H1 (cell line): Measurements from ENCODE around the gene EPM2A. TPM values are rescaled to one million over a fixed set of nuclear protein-coding genes. Genes with fewer than 3 reads are reported as not detected.

Experiments
- CTCF ChIA-PET: fragments of 300-600 bp; sonication (Branson Sonifier 250); formaldehyde crosslinking; loops from one replicate; lab custom pipeline; 2021; ENCODE audit not compliant: partially characterized antibody; lab: Charles Lee
- POLR2A ChIA-PET: fragments of 300-600 bp; sonication (Branson Sonifier 250); formaldehyde crosslinking; loops from one replicate; lab custom pipeline; 2021; ENCODE audit warnings: inconsistent platforms; ENCODE audit not compliant: partially characterized antibody; lab: Charles Lee
- DNase-seq, 2 experiments: peaks; one replicate each; pipeline versions ENCODE4 v3.0.0 to v3.0.0-alpha.2; 2010 to 2022; ENCODE audit warnings: low spot score in 2 of 2, low read depth in 1 of 2, mixed read lengths in 1 of 2
- FAIRE-seq: peaks from 2 replicates; lab custom pipeline; 2011; peaks lifted over from hg19 to GRCh38; lab: Jason Lieb, UNC
- H2AFZ ChIP-seq: 2 replicates; pipeline ENCODE4 v1.8.1; 2012; ENCODE audit warnings: low read length, inconsistent platforms
- H2AK5ac ChIP-seq: 2 replicates; pipeline ENCODE4 v1.6.1; 2013; ENCODE audit warnings: low read depth, low read length
- H2BK120ac ChIP-seq: replicated peaks from 2 replicates; pipeline ENCODE3; 2013; ENCODE audit warnings: low read depth, low read length, inconsistent platforms
- H2BK12ac ChIP-seq: 2 replicates; pipeline ENCODE4 v1.6.1; 2013; ENCODE audit warnings: low read depth, low read length
- H2BK15ac ChIP-seq: 2 replicates; pipeline ENCODE4 v1.6.1; 2013; ENCODE audit warnings: low read length
- H2BK20ac ChIP-seq: 2 replicates; pipeline ENCODE4 v1.6.1; 2013; ENCODE audit warnings: low read length
- H2BK5ac ChIP-seq: 2 replicates; pipeline ENCODE4 v1.6.1; 2013; ENCODE audit warnings: low read depth, low read length
- H3K14ac ChIP-seq: 2 replicates; pipeline ENCODE4 v1.6.1; 2013; ENCODE audit warnings: inconsistent platforms; ENCODE audit not compliant: insufficient read length
- H3K18ac ChIP-seq: 2 replicates; pipeline ENCODE4 v1.6.1; 2013; ENCODE audit warnings: low read length; ENCODE audit errors: extremely low read depth
- H3K23ac ChIP-seq: 2 replicates; pipeline ENCODE4 v1.6.1; 2013; ENCODE audit warnings: inconsistent platforms; ENCODE audit not compliant: insufficient read length
- H3K23me2 ChIP-seq: 2 replicates; pipeline ENCODE4 v1.6.1; 2013; ENCODE audit warnings: low read depth, low read length
- H3K27ac ChIP-seq: 2 replicates; pipeline ENCODE4 v1.6.1; 2011; ENCODE audit warnings: low read depth, low read length, inconsistent platforms
- H3K27me3 ChIP-seq, 4 experiments: replicated peaks in 1 of 4; 1 replicate in 1 of 4; 2 replicates in 3 of 4; pipeline versions ENCODE4 v1.6.1 to v1.8.1; 2011 to 2013; ENCODE audit warnings: low read length in 3 of 4, mild to moderate bottlenecking in 3 of 4, inconsistent platforms in 2 of 4, mixed read lengths in 2 of 4, moderate library complexity in 1 of 4; ENCODE audit not compliant: control insufficient read depth in 3 of 4, insufficient read depth in 3 of 4; ENCODE audit errors: extremely low read depth in 1 of 4
- H3K36me3 ChIP-seq, 4 experiments: 2 replicates each; pipeline versions ENCODE4 v1.6.1 to v1.8.1; 2011 to 2013; ENCODE audit warnings: mild to moderate bottlenecking in 4 of 4, low read length in 3 of 4, moderate library complexity in 2 of 4, control low read depth in 1 of 4, inconsistent platforms in 1 of 4; ENCODE audit not compliant: insufficient read depth in 4 of 4, control insufficient read depth in 2 of 4
- H3K4ac ChIP-seq: replicated peaks from 2 replicates; pipeline ENCODE3; 2013; ENCODE audit warnings: low read length, low read depth, mixed read lengths, inconsistent platforms; ENCODE audit not compliant: insufficient read length
- H3K4me1 ChIP-seq, 4 experiments: replicated peaks in 1 of 4; 1 replicate in 1 of 4; 2 replicates in 3 of 4; pipeline versions ENCODE4 v1.6.1 to v1.8.1; 2011 to 2013; ENCODE audit warnings: low read length in 3 of 4, inconsistent platforms in 2 of 4, mixed read lengths in 1 of 4; ENCODE audit not compliant: insufficient read depth in 4 of 4, control insufficient read depth in 3 of 4
- H3K4me2 ChIP-seq, 2 experiments: 2 replicates each; pipeline versions ENCODE4 v1.6.1 to v1.8.1; 2011 to 2013; ENCODE audit warnings: low read depth in 2 of 2, low read length in 2 of 2, control low read depth in 1 of 2, inconsistent platforms in 1 of 2, mild to moderate bottlenecking in 1 of 2; ENCODE audit not compliant: insufficient read depth in 1 of 2
- H3K4me3 ChIP-seq, 4 experiments: fragments of 200-600, 300-600 bp in 1 of 4; sonication (generic), shearing (Covaris generic), sonication (Bioruptor Twin) in 1 of 4; 2 replicates each; pipeline versions ENCODE4 v1.5.1 to v1.8.1; 2011 to 2016; ENCODE audit warnings: low read length in 4 of 4, low read depth in 3 of 4, control low read depth in 2 of 4, inconsistent platforms in 2 of 4, mild to moderate bottlenecking in 2 of 4, mixed read lengths in 1 of 4, moderate library complexity in 1 of 4; ENCODE audit not compliant: insufficient read depth in 2 of 4; ENCODE audit errors: extremely low read depth in 1 of 4
- H3K56ac ChIP-seq: replicated peaks from 2 replicates; pipeline ENCODE3; 2013; ENCODE audit warnings: low read depth, mild to moderate bottlenecking, mixed read lengths, low read length, inconsistent platforms; ENCODE audit not compliant: insufficient read length
- H3K79me1 ChIP-seq: 2 replicates; pipeline ENCODE4 v1.6.1; 2013; ENCODE audit warnings: low read depth, low read length, control low read depth
- H3K79me2 ChIP-seq, 2 experiments: 2 replicates each; pipeline versions ENCODE4 v1.6.1 to v1.8.1; 2012 to 2013; ENCODE audit warnings: low read length in 2 of 2, mild to moderate bottlenecking in 2 of 2, inconsistent platforms in 1 of 2; ENCODE audit not compliant: insufficient read depth in 2 of 2, control insufficient read depth in 1 of 2
- H3K9ac ChIP-seq, 4 experiments: replicated peaks in 1 of 4; 1 replicate in 1 of 4; 2 replicates in 3 of 4; pipeline versions ENCODE4 v1.6.1 to v1.8.1; 2011 to 2013; ENCODE audit warnings: low read depth in 3 of 4, low read length in 3 of 4, control low read depth in 2 of 4, mild to moderate bottlenecking in 2 of 4, moderate library complexity in 2 of 4, inconsistent platforms in 1 of 4; ENCODE audit errors: extremely low read depth in 1 of 4
- H3K9me3 ChIP-seq, 2 experiments: 2 replicates each; pipeline versions ENCODE4 v1.6.1 to v1.8.1; 2012 to 2013; ENCODE audit warnings: mild to moderate bottlenecking in 2 of 2, moderate library complexity in 2 of 2, control low read depth in 1 of 2, inconsistent platforms in 1 of 2, low read depth in 1 of 2, low read length in 1 of 2, mixed read lengths in 1 of 2; ENCODE audit not compliant: insufficient read depth in 2 of 2
- H4K20me1 ChIP-seq, 2 experiments: replicated peaks in 1 of 2; 2 replicates each; pipeline versions ENCODE3 to v1.8.1; 2011 to 2013; ENCODE audit warnings: inconsistent platforms in 2 of 2, low read length in 2 of 2, mild to moderate bottlenecking in 1 of 2; ENCODE audit not compliant: insufficient read depth in 2 of 2, control insufficient read depth in 1 of 2
- H4K5ac ChIP-seq: 2 replicates; pipeline ENCODE4 v1.6.1; 2013; ENCODE audit warnings: low read length, low read depth, mixed read lengths, inconsistent platforms; ENCODE audit not compliant: insufficient read length
- H4K8ac ChIP-seq: 2 replicates; pipeline ENCODE4 v1.8.0; 2013; ENCODE audit warnings: mild to moderate bottlenecking, moderate library complexity, low read length, inconsistent platforms; ENCODE audit not compliant: insufficient read depth; ENCODE audit errors: extremely low read depth
- H4K91ac ChIP-seq: replicated peaks from 2 replicates; pipeline ENCODE3; 2013; ENCODE audit warnings: low read length, mixed read lengths, inconsistent platforms; ENCODE audit not compliant: insufficient read length
- BRCA1 ChIP-seq: IDR thresholded peaks from 2 replicates; pipeline ENCODE4 v1.6.1; 2012; ENCODE audit warnings: low read depth, low read length, improper control_type of control experiment
- KDM1A ChIP-seq: fragments of 200-600, 300-600 bp; sonication (generic); IDR thresholded peaks from 2 replicates; pipeline ENCODE4 v1.7.1; 2016; ENCODE audit warnings: mild to moderate bottlenecking, low read length, borderline replicate concordance
- RXRA ChIP-seq: IDR thresholded peaks from 2 replicates; pipeline ENCODE4 v1.6.1; 2011; ENCODE audit warnings: low read depth, mild to moderate bottlenecking, low read length, moderate library complexity; ENCODE audit not compliant: insufficient read depth
- SIN3A ChIP-seq, 2 experiments: IDR thresholded peaks in 1 of 2; conservative IDR thresholded peaks in 1 of 2; 2 replicates each; pipeline ENCODE4 v1.6.1; 2011 to 2012; ENCODE audit warnings: low read length in 2 of 2, improper control_type of control experiment in 1 of 2, low read depth in 1 of 2, mild to moderate bottlenecking in 1 of 2
- WGBS, 2 experiments: shearing (Covaris generic) in 1 of 2; methylation state at CpG; one replicate each; pipeline versions ENCODE4 v1.1.6 to v1.1.7; 2013 to 2015; ENCODE audit warnings: low lambda C conversion rate in 2 of 2, mixed read lengths in 2 of 2, inconsistent platforms in 1 of 2, low coverage in 1 of 2, missing lambda C conversion rate in 1 of 2; ENCODE audit not compliant: insufficient replicate concordance in 2 of 2, insufficient coverage in 1 of 2, insufficient read length in 1 of 2; ENCODE audit errors: extremely low coverage in 1 of 2, missing lambda C conversion rate in 1 of 2; 5-methylcytosine and 5-hydroxymethylcytosine counted together
- polyA plus RNA-seq, 7 experiments: library from polyadenylated mRNA; depleted of rRNA in 3 of 7; stranded (reverse) in 5 of 7; unstranded in 2 of 7; fragments of >200 nt in 5 of 7; fragments of 200-250 nt in 2 of 7; gene quantifications; 1 replicate in 5 of 7; 2 replicates in 1 of 7; 4 replicates in 1 of 7; pipeline versions ENCODE4 v1.2.1 to v1.2.3, GENCODE V29; 2011 to 2013; ENCODE audit warnings: missing spikeins in 2 of 7, mixed read lengths in 2 of 7
- total RNA-seq: library from RNA; stranded (reverse); fragmentation: NEBNext Ultra II Directional; extraction: Animal tissue kit (Norgen Biotek cat#: 25700); gene quantifications from 2 replicates; pipeline ENCODE4 v1.2.1, GENCODE V29; 2021

The EPM2A gene
- total and polyA plus RNA-seq, 2 of the 8 experiments (the other 6 are each of a cell fraction or from before 2014, with no cell fraction given), result 2.3 to 6.2 TPM

DNA sequence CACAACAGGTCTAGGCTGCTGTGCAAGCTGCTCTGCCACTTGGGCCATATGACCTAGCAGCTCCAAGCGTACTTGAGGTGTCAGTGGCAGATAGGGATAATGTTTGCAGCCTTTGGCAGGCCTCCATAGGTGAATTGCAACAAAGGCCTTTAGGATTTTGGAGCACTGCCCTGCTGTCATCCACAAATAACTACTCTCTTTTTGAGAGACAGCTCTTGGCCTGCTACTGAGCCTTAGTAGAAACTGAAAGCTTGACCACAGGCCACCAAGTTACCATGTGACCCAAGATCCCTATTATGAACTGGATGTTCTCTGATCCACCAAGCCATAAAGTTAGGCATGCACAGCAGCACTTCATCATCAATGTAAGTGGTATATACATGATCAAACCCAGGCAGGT is 49.4 kb upstream of the EPM2A start:
- Histone ChIP-seq H3K27ac (no peak overlapping the region), H2BK120ac (no peak overlapping the region), H3K14ac (no peak overlapping the region), H3K4me3 (no peak overlapping the region), H2BK5ac (no peak overlapping the region), H4K20me1 (no peaks in the 10 kb centered on the region), H2BK15ac (no peak overlapping the region), H4K8ac (no peak overlapping the region), H2BK12ac (no peak overlapping the region), H3K4ac (no peak overlapping the region), H3K18ac (no peak overlapping the region), H2BK20ac (no peak overlapping the region), H3K4me2 (no peak overlapping the region), H3K23me2 (no peaks in the 10 kb centered on the region), H3K79me1 (no peaks in the 10 kb centered on the region), H3K36me3 (peaks cover 0 to 7% (median 3%) of the 10 kb centered on the region in 4 experiments; a peak in 1 of 8 replicates), H3K56ac (no peak overlapping the region), H4K91ac (no peak overlapping the region), H3K9ac (no peak overlapping the region), H3K9me3 (peaks cover 0 to 5% of the 10 kb centered on the region in 2 experiments; a peak in 1 of 4 replicates), H3K27me3 (no peaks in the 10 kb centered on the region), H3K23ac (no peak overlapping the region), H3K4me1 (no peaks in the 10 kb centered on the region), H2AK5ac (no peak overlapping the region), H3K79me2 (no peaks in the 10 kb centered on the region), H2AFZ (no peak overlapping the region), H4K5ac (no peak overlapping the region)
- FAIRE-seq (no peak), DNase-seq (no peak)
- CTCF ChIA-PET, result no interaction called here
- 78% methylated on average over 1 of the region's 1 CpG; no CpG with 5 or more reads in 1 of the 2 experiments for WGBS, 2 experiments
- POLR2A ChIA-PET, result interaction anchor here (1.1 kb wide), 1 partner anchor 9 kb away, joined by 3 read pairs; no protein-coding TSS in a partner anchor
- TF ChIP-seq SIN3A (conservative IDR thresholded peaks at IDR 0.05 in 1 of 2, IDR thresholded peaks at IDR 0.05 in 1 of 2; ENCODE audit: low read depth in 1 of 2, low read length in 2 of 2), result no peak
- no peak for TF ChIP-seq RXRA
- no peak for TF ChIP-seq BRCA1
- no peak for TF ChIP-seq KDM1A
